T-helper 2 cell (primary cell): Measurements from ENCODE around the gene SLC26A6.

Experiments
- DNase-seq, 5 experiments: peaks; one replicate each; pipeline versions ENCODE4 v3.0.0 to v3.0.0-alpha.2; 2012 to 2022

The SLC26A6 gene

DNA sequence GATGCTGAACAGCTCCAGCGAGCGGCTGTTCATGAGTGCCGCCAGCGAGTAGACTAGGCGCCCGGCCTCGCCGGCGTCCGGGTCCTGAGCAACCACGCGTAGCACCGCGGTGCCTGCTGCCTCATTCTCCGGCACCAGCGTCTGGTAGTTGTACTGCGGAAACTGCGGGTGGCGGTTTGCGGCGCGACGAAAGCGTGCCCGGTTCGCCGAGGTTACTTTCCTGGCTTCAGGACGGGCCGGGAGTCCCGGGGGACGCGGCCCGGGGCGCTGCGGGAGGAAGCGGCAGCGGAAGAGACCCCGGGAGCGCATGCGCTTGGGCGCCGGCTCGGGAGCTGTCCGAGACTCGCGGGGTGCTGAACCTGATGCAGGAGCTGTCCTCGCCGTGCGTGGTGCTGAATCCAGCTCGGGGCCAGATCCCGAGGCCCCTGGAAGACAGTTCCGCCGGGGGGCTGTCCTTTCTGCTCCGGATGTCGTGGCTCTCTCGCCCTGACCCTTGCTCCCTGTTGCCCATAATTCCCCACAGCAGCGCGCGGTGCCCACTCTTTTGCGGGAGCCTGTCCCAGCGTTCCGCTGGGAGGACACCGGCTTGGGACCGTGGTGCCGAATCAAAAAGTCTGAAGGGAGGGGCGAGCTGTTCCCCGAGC, 26.4 kb upstream of the SLC26A6 start:
- DNase-seq = peak; percentile 53 to 67 (median 60)

DNA sequence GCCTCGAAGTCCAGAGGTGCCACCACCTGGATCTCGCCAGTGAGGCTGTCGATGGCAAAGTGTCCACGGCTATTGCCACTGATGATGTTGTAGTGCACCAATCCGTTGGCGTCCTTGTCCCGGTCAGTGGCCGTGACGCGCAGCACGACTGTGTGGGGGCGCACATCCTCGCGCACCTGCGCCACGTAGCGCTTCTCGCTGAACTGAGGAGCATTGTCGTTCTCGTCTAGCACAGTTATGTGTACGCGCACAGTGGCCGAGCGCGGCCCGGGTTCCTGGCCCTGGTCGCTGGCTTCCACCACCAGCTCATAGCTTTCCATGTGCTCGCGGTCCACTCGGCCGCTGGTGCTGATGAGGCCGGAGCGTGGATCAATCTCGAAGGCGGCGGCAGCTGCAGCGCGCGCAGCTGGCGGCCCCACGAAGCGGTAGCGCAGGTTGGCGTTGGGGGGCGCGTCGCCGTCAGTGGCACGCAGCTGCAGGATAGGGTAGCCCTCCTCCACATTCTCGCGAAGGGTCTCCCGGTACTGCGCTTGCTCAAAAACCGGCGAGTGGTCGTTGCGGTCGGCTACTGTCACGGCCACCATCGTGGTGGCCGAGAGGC, 25.6 kb upstream of the SLC26A6 start:
- no peak for DNase-seq

DNA sequence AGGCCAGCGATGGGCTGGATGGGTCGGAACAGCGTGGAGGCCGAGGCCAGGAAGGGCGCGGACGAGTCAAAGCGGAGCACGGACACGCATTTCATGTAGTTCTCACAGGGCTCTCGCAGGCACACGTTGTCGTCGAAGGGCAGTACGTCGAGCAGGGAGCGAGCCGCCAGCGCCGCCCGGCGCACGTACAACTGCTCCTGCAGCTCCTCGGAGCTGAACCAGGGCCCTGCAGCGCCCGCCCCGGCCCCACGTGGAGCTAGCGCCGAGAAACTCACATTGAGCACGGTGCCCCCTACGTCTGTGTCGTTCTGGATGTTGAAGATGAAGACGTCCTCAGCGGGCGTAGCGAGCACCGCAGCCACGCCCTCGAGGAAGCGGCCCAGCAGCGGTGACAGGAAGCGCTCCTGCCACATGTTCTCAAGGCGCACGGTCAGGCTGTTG, 21.6 kb upstream of the SLC26A6 start:
- DNase-seq = peak in 2 of 5 experiments; percentile 22 to 74

DNA sequence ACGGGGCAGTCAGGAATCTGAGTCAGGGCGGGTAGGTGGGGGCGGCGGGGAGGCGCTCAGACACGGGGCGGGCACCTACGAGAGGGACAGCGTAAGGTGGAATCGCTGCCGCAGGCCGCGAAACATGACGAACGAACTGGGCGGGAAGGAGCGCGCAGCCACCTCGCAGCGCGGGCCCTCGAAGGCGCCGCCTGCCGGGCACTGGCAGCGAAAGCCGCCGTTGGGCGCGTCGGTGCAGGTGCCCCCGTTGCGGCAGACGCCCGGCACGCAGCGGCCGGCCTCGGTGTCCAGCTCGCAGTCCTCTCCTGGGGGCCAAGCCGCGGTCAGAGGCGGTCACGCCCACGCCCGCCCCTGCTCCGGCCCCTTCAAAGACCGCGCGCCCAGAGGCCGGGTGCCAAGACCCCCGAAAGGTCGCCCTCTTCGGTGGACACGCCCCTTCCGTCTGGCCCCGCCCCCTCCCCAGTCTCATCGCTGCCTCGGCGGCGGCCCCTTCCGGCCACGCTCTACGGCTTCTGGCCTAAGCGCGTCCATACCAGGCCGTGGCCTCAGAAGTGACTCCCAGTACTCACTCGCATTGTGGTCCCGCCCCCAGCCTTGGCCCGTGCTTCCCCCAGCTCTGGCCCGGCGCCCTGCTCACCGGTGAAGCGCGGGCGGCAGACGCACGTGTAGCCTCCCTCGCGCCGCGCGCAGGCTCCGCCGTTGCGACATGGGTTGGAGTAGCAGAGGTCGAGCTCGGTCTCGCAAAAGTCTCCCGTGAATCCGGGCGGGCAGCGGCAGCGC, 21.0 kb upstream of the SLC26A6 start:
- peak; percentile 61 to 94 (median 79) for DNase-seq

DNA sequence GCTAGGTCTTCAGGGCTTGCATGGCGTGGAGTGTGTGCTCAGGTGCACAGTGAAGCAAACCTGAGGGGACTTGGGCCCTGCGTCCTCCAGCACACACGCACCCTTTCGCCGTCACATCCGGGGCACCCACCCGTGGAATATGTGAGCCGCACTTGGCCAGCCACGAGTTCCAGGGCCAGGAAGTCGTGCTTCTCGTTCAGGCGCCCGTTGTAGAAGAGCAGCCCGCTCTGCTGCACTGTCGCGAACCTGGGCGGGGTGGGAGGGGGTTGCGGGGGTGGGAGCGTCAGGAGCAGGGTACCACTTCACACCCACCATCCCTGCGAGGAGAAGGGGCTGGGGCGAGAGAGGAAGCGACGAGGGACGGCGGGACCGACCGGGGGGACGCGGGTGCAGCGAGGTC, 20.3 kb upstream of the SLC26A6 start:
- DNase-seq = peak in 4 of 5 experiments; percentile 32 to 83 (median 40)

DNA sequence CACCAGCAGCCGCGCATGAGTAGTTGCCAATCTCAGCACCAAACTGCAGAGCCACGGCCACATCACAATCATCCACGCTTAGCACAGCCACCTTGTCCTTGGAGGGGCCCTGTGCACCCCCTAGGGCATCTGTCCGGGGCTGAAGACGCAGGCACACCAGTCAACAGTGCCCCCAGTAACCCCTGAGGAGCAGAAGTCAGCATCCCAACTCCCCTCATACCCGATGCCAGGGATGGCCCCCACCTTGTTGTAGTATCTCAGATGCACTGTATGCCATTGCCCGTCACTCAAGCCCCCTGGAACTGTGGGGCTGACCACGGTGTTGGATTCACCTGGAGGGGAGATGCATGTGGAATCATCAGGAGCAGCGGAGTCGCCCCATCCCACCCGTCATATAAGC, 19.8 kb upstream of the SLC26A6 start:
- DNase-seq = no peak

DNA sequence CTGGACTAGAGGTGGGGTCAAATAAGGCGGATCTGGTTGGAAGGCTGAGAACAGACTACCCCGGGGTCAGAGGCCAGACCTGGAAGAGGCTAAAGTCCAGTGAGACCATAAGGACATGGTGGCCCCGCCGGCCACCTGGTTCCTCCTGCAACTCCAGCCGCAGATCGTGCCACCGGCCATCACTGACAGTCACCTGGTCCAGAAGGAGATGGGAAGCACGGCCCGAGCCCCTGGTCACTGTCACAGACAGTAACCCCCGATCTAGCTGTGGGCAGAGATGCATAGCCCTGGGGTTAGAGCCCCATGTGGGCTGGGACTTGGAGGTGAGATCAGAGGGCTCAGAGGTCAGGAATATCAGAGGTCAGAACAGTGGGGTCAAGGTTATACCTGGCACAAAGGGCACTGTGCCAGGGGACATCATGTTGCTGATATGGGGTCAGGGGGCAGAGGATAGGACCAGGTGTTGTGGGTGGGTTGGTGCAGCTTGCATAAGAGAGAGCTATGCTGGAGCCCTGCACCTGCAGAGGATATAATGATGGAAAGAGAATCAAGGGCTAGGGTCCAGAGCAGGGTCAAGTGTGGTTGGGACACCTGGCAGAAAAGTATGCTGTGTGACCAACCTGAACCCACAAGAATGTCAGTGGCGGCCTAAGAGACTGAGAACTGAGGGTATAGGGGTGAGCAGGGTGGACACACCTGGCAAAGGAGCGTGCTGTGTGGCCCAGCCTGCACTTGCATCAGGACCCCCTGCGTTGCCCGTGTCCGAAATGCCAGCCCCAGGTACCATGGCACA, 17.9 kb upstream of the SLC26A6 start:
- no peak for DNase-seq

DNA sequence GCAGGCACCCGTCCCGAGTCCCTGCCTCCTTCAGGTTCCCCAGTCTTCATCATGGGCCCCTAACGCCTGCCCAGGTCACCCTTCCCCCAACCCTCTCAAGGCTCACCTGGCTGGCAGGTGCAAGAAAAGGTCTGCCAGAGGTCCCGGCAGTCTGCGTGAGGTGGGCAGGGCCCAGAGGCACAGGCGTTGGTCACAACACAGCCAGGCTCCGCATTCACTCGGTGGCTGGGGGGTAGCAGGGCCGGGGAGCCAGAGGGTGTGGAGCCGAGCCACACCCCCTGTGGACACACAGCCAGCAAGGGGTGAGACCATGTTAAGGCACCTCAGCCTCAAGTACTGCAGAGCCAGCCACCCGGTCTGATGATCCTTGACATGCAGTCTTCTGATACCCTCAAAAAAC, 16.5 kb upstream of the SLC26A6 start:
- no peak for DNase-seq

DNA sequence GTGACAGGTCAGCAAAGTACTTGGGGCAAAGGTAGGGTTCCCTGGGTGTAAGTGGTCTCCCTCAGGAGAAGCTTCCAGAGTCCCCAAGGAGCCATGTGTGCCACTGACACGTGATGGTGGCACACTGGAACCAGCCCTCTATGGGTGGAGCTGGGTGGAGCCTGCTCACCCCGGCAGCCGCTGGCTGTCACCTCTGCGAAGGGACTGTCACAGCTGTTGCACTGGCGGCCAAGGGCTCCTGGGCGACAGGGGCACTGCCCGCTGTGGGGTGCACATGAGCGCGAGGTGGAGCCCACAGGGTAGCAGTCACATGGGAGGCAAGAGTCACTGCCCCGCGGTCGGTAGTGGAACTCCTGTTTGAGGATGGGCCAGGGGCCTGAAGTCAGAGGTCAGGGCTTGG, 15.5 kb upstream of the SLC26A6 start:
- no peak for DNase-seq

DNA sequence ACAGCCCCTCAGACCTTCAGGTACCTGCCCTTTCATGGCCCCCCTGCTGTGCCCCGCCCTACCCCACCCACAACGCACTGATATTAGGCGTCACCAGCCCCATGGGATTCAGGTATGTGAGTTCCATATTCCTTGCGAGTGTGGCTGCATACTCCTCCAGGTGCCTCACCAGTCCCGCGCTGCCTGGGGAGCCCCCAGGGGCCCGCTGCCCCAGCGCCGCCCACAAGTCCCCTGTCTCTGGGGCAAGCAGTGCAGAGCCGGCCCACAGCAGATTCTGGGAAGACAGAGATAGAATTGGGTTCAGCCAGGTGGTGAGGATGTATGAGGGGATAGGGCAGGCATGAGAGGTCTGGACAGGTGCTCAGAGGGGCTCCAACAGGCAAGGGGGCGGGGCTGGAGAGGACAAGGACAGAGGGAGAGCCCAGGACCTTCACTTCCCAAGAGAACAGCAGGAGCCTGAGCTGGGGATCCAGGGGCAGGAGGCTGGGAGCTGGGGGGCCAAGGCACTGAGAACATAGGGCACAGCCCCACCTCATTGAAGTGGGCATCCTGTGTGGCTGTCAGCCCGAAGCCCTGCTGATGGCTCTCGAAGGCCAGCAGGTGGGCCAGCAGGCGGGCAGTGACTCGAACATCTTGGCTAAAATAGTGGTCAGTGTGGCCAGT, 13.1 kb upstream of the SLC26A6 start:
- no peak for DNase-seq

DNA sequence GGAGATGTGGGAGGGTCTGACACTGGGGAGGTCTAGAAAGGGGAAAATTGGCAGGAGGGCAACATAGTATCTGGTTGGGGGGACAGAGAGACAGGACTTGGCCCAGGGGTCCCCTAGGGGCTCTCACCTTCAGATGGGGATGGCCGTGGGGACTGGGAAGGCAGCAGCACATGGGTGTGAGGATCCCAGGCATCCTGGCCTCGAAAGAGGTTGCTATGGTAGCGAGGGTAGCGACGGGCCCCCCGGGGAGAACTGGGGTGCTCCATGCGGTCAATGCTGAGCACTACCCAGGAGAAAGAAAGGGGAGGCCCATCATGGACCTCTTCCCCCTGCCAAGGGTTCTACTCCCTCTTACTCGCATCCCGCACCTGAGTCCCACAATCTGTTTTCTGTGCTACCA, 12.5 kb upstream of the SLC26A6 start:
- no peak for DNase-seq

DNA sequence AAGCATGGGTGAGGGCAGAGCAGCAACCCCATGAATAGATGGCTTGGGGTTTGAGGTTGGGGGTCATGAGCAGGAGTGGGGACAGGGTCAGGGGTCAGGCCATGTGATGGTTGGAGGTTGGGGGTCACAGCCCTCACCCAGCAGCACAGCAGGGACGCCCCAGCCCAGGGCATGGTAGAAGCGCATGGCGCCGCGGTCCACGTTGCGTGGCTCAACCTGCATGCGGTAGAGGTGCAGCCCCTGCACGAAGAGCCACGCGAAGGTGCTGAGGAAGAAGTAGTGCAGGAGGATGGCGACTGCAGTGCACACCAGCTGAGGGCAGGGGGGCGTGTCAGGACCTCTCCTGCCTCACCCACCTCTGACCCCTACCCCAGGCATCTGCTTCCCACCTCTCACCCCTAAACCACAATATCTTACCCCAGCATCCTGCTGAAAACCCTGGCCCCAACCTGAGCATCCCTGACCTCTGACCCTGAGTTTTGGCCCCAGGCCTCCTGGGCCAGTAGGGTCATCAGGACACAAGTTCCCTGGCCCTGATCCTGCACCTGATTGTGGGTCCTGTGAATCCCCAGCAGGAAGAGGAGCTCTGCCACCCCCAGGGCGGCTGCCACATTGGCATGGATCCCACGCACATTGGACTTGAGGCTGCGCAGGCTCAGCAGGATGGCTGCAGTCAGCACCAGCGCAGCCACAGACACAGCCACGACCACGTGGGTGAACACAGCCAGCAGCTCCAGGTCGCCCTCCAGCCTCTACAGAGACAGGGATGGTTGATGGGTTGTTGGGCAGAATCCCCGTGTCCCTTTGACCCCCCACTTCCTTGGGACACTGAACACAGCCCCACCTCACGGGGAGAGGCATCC, 9.9 kb upstream of the SLC26A6 start:
- no peak for DNase-seq

DNA sequence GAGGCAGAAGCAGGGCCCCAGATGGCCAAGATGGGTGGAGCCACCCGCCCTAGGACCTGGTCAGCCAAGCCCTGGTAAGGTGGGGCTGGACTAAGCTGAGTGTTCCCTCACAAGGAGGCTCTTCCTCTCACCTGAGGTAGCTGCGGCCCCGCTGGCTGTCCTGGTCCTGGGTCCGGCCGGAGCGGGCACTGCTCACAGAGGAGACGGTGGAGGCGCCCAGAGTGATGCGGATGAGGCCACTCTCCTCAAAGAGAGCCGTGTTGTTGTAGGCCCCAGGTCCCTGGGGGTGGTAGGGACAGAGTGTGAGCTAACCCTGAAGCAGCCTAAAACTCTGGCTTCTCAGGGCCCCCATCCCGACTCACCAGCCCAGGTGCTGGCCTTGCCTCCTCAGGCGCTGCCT, 7.3 kb upstream of the SLC26A6 start:
- no peak for DNase-seq

DNA sequence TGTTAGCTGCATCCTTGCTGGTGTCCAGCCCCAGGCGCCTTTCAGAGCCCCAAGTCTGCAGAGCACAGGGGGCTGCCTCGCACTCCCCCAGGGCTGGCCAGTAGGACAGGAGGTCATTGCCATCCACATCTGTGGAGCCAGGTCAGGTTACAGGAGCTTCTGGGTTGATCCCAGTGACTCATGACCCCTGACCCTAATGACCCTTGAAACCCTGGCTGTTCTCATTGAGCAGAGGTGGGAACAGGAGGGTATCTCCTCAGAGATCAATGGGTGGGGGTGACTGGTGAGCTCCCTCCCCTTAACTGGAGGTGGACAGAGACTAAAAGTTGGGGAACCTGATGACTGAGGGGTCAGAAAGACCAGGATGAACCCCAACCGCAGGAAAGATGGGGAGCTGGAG, 6.1 kb upstream of the SLC26A6 start:
- DNase-seq = no peak

DNA sequence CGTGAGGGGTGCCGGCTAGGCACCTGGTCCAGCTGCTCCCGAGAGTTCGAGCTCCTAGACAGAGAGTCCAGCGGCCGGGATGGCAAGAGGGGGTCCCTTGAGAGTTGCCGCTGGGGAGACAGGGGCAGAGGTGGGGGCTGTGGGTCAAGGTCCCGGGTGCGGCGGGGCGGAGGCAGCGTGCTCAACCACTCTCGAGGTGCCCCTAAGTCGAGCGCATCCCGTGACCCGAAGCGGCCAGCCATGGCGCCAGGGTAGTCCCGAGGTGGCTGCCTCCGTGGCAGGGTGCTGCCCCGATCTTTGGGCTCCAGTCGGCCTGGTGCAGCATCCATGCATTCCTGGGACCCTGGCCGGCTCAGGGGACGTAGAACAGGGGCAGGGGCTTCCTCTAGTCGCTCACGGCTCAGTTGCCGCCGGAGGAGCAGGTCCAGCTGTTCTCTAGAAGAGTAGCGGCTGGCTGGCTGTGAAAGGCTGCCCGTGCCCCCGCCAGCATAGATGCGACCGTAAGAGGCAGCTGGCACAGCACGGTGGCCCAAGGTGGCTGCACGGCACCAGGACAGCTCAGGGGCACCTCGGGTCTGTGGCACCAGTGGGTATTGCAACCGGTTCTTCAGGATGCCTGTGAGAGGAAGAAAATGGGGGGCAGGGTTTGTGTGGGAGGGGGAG, 4.8 kb upstream of the SLC26A6 start:
- no peak for DNase-seq

DNA sequence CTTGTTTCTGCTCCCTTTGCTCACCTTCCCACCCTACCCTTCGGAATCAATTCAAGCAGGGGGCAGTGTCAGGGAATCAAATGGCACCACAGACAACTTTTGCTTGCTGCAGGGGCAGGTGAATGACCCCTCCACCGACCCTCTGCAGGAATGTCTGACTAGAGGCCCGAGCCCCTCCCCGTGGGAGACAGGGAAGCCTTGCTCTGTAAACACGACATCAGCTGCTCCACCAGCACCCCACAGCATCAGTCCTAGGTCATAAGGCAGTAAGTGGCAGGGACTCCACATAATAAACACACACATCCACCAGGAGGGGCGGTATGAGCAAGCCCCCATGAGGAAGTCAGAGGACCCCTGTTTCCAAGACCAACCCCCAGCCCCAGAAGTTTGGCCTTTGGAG, 2.0 kb upstream of the SLC26A6 start:
- no peak for DNase-seq

DNA sequence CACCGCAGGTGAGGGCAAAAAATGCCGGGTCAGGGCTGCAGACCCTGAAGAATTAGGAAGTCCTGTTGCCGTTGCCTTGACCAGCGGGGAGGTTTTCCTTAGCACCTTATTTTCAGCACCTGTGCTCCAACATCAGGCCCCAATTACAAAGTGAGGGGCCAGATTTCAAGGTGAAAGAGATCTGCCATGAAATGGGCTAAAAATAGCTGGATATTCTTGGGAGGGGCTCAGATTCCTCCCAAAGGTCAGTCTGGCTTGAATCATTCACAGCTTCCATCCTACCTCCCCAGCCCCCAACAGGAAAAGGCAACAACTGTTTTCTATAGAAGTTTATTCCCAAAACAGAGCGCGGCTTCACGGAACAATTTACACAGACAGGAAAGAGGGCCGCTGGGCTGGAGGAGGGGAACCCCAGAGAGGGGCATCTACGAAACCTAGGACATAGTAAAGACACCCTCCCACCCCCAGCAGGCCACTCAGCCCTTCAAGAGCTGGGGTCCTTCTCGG, 941 bp upstream of the SLC26A6 start:
- DNase-seq = no peak

DNA sequence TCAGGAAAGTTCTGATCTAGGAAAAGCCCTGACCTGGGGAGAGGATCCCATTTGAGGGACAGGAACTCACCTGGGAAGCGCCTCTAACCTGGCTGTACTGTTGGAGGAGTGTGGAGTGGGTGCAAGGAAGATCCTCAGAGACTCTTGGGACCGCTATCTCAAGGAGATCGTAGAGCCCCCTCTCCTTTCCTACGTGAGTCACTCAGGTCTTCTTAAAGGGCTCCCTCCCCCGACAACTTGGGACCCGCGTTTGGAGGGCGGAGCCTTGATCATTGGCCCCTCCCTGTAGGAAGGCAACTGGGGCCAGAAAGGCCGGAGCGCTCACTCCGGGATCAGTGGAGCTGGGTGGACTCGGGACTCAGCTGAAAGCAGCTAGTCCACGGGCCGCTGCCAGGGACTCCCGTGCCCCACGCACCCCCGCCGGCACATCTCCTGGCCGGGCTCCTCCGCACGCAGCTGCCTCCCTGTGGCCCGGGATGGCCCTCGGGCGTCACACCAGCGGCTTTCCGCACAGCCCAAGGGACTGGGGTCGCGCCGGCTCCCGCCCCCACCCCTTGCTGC, 520 bp downstream of the SLC26A6 start:
- peak in 3 of 5 experiments; percentile 24 to 58 (median 26) for DNase-seq

DNA sequence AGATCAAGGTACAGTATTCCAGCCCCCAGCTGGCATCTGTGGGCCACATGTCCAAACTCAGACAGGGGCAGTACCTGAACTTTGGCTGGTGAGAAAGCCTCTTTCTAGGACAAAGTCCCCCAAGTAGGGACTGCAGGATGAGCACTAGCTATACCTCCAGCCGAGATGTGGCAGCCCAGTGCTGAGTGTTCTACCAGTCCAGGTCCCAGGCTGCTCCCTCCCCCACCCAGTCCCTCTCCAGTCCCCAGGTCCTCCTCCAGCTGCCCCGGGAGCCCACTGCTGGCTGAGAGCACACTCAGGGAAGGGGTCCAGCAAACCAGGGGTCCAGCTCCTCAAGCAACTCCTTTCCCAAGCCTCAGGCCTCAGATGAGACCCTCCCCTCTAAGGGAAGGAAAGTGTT, 1.5 kb downstream of the SLC26A6 start:
- DNase-seq = no peak

DNA sequence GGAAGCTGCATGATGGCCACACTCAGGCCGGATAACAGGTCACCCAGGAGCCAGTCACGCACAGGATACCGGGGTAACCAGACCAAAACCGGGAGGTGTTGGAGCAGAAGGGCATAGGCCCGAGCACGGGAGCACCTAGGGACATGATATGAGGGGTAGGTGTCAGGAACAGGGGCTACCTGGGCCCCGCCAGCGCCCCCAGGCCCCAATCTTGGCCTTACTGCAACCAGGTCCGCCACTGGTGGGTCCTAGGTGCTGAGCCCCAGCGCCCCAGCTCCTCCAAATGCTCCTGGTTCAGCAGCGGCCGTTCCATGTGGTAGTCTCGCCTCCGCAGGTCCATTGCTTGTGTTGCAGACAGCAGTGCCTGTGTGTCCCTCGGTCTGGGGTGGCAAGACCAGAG, 2.0 kb downstream of the SLC26A6 start:
- no peak for DNase-seq
